SHP77 (cell line): ENCODE data around the gene WWOX.

Source experiments
- DNase-seq, 2 experiments: peaks; one replicate each; lab custom pipeline; 2025; lab: John Stamatoyannopoulos, UW

WWOX gene

DNA sequence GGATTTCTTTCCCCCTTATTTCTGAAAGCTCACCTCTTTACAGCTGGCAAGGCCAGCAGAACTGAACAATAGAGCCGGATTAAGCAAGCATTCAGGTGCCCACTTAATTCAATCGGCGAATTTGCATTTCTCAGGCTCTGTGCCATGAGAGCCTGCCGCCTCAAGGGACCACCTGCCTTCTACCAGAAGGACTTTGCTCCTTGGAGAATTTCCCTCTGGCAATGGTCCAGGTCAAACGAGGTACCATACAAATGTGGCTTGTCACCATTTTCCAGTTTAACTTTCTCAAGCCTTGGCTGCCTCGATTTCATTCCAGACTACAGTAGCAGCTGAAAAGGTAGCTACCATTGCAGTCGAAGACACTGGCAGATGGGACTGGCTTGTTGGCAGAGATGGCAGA is 967.1 kb downstream of the WWOX start:
- DNase-seq: no peak

DNA sequence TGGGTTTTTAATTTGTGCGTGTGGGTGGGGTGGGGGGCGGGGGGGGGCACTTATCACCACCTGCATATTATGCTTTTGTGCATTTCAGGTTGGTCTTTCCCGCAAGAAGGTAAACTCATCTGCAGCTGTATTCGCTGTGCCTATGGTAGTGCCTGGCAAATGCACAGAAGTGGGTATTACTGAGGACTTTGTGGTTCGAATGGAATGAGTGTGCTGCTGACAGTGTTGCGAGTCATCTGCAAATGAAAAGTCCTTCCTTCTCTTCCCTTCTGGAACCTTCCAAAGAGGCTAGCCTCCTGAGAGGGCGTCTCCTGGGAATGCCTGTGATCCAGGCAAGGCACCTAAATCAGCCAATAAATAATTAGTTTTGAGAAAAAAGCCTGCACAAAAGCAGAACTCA is 968.1 kb downstream of the WWOX start:
- DNase-seq: no peak

DNA sequence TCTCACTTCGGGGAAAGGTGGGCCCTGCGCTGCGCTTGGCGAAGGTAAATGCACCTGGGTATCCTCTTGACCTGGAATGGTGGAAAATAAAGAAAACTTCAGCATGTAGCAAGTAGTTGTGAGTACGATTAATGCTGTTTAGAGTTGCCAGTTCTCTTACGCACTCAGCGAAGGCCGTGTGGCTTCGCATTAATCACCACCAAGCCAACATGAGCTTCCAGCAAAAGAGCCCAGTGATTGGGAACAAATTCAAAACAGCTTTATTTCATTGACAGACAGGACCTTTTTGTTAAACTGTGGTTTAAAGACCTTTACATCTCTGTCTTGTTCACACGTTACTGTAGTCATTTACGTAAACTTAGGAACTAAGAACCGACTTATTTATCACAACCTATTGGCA is 969.7 kb downstream of the WWOX start:
- DNase-seq: no peak

DNA sequence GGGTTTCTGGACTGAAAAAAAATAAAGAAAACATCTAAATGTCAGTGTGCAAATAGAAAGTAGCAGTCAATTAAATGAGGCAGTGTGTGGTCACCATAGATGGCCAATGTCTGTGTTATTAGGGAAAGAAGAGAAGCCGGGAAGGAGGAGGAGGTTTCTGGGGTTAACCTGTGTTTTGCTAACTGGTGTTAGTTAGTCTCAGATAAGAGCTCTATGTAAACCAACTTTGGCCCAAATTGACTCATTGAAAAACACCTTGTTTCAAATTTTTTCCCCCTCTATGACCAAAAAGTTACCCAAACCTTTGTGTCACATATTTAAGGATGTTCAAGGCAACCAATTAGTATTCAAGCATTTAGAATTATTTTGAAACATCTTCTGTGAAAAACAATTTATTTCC is 970.2 kb downstream of the WWOX start:
- DNase-seq: no peak

DNA sequence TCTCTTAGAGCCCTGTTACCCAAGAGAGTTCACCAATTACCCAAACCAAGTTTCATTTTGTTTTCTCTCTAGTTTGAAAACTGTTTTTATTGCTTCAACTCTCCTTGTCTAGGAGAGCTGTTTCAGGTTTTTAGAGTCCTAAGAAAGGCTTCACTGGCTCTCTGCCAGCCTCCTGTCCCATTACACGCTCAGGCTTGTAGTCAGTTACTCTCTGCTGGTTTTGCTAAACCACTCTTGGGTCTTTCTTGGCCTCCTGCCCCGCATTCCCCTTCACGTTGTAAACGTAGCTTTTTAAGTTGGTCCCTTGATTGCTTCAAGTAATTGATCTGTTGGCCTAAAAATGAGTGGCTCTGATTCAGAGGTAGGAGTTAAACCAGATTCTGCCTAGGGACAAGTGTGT is 972.0 kb downstream of the WWOX start:
- no peak for DNase-seq

DNA sequence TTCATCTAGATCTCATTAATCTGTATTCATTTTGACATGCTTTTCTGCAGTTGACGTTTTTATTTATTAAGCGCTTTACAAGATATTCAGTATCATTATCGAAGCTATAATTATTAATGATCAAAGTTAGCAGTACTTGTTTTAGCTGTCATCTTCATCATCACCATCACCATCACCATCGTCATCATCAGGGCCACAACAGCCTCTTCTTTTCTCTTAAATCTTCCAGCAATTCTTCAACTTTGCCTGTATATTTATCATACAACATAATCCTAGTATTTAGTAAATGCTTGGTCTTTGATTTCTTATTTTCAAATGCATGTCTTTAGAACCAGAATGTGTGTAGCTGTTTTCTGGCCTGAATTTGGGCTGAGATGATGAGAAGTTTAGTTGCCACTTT is 973.1 kb downstream of the WWOX start:
- DNase-seq: no peak

DNA sequence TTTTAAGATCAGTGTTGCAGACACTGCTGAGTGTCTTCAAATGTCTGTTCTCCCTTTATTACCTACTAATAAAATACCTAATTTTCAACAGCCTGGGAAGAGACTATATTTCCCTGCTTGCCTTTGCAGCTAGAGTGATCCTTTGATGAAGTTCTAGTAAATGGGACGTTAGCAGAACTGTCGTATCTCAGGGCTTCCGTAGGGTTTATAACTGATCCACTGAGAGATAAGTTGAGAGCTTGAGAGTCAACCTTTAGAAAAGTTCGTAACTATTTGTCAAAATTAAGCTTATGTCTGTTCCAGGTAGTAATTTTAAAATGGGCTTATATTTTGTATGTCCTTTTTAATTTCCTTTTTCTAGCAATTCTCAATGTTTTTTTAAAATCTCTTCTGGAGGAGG is 974.1 kb downstream of the WWOX start:
- no peak for DNase-seq

DNA sequence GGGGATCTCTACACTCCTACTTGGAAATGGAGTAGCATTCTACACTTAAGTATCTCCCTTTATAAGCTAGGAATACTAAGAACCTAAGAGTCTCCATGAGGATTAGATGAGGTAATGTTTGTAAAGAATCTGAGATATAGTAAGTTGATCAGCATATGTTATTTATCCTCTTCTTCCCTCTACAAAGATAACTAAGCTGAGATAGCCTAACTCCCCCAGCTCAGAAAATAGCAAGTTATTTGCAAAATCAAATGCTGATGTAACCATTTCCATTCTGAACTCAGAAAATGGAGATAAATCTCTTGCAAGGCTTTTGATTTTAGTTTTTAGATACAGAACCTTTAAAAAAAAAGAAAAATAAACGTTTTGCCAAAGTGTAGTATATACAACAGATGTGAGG is 975.1 kb downstream of the WWOX start:
- no peak for DNase-seq

DNA sequence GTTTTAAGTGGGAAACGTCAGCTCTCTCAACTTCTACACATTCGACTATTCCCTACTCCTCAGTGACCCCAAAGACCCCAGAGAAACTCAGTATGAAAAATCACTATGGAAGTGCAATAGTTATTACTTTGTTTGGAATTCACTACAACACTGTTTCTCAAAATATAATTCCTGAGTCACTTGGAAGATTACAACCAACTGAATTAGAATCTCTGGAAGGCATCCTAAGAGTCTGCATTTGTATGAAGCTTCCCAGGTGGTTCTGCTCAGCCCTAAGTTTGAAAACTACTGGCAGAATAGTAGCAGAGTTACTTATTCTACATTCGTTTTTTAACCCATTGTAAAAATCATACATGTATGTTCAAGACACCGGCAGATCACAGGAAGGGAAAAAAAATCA is 975.5 kb downstream of the WWOX start:
- DNase-seq: no peak

DNA sequence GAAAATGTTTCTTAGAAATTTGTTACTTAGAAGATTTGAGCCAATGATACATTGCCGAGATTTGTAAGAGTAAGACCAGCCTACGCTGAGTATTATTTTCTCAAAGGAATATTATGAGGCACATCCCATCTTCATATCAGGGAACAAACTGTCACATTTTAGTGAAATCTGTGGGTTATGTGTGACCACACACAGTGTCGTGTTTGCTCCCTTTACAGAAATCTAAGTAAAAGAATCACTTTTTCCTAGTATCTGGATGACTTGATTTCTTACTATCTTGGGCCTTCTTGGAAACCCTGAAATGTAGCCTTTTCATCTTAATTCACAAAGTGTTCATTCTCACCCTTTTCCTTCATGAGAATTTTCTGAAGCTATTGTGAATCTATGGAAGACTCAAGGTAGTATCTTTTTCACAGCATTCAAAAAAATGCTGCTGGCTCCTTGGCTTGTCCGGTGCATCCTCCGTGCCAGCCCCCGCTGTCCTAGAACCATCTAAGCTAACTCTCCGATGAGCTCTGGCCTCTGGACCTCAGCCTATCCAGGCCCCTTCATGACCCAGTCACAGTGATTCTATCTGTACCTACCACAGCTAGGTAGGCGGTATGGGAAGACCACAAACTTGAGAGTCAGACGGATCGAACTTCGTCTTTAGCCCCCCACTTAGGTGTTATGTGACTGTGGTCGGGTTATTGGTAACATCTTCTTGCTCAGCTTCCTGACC is 976.8 kb downstream of the WWOX start:
- DNase-seq: no peak

DNA sequence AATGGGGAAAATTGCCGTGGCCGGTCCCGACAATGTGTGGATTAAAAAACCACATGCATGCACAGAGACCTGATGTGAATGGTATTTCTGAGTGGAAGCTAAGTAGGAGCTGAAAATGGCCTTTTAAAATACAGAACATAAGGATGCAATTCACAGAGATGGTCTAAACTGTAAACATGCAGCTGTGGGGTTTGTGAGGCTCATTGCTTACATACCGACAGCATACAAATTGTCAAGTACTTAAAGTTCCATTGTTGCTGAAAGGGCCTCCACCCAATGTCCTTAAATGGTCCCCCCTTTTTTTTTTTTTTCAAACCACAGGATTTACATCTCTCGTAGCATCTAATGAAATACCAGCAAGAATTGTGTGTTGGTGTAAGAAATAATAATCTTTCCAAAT is 977.9 kb downstream of the WWOX start:
- DNase-seq: no peak

DNA sequence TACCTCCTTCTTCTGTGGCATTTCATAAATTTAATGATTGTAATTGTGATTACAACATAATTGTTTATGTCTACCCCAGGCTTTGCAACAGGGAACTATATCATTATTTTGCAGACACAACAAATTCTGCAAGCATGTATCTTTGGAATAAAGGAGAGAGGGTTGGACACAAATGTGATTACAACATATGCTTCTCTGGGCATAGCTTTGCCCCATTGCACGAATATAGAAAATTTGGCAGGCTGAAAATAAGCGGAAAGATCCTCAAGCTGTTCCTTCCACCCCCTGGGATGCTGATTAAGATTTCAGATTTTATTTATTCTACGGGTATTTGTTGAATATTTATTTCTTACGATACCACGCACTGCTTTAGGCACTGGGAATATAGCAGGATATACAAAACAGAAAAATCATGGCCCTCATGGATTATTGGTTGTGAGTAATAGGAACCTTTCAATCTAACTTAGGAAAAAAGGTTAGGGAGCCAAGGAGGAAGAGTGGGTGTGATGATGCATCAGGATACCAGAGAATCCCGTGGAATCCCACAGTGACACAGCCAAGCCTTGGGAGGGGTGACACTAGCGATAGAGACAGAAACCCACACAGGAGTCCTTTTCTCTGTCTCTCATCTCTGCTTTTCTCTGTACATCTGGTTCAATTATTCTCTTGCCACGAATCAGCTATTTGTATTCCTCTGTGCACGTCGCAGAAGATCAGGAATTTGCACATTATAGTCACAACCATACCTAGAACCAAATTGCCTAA is 980.4 kb downstream of the WWOX start:
- DNase-seq: no peak

DNA sequence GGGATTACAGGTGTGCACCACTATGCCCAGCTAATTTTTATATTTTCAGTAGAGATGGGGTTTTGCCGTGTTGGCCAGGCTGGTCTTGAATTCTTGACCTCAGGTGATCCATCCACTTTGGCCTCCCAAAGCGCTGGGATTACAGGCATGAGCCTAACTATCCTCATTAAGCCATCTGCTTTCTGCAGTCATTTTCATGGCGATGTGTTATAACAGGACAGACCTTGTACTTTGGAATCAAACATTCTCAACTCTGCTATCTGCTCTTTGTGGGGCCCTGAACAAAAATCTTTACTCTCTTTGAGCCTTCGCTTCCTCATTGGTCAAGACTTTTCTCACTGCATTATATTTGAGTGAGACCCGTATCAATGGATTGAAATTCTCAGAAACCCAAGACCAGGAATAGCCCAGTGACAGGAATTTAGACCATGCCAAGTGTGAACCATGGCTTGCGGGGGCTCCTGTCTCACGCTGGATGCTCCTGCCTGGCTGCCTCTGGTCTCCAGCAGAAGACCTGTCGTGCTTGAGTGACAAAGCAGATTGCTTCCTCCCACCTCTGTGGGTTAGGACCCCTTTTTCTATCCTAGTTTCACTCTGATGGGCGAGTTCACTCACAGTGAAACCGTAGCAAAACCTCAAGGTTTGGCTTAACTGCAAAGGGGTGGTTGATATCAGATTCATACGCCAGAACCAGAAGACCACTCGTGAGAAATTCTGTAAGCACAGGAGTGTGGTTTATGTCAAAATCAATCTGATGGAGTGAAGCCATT is 982.0 kb downstream of the WWOX start:
- DNase-seq: no peak

DNA sequence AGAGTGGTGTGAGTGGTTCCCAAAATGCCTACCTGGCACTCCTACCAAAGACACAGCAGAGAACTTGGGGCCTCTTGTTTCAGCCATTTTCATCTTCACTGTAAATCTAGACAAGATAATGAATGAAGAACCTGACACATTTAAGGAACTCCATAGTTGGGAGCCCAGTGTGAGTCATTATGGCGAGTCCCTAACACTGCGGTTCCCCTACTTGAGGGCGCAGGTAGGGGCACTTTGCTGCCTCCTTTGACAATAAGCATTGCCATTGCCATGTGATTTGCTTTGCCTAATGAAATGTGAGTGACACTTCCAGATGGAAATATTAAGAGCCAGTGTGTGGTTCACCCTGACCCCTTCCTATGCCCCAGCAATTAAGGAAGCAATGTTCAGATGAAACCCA is 983.5 kb downstream of the WWOX start:
- DNase-seq: no peak

DNA sequence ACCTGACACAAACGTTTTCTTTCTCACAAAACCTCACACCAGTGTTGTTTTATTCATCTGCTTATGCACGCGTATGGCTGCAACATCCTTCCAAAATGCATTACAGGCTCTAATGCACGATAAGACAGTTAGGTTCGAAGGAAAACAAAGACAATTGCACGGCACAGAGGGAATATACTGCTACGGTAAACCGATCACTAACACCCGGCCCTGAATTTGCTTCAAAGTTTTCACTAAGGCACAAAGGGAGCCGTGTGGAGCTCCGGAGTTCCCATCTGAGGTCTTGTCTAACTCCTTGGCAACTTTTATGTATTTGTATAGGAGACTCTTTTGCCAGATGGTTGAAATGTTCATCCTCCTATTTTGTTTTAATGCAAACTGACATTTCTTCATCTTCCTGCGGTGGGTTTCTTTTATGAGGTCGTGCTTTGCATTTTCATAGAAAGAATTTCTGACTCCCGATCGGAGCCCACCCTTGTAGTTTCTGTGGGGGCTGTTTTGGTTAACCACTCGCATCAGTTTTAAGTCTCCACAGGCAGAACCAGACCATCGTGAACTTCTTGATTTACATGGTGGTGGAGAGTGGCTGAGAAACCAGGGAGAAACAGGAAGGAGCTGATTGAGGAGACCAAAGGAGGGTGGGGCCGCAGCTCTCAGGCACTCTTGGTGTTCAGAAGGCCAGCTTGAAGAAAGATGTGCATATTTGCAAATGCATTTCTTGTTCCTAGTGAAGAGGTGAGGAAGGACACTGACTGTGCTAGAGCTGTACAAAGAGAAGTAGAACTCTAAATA is 984.2 kb downstream of the WWOX start:
- DNase-seq: no peak

DNA sequence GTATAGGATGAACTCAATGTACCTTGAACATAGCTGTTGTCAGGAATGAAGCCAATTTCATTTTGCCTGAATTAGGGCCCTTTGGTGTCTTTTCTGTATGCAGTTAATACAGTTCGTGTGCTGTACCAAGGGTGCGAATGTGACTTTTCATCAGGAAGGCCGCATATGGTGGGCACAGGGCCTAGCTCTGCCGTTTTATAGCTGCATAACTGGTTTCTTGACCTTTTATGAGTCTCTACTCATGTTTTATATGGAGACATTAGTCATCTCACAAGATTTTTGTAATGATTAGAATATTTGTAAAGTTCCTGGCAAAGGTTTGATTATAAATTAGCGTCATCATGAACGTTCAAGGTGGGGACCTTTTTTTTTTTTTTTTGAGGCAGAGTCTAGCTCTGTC is 989.5 kb downstream of the WWOX start:
- no peak for DNase-seq

DNA sequence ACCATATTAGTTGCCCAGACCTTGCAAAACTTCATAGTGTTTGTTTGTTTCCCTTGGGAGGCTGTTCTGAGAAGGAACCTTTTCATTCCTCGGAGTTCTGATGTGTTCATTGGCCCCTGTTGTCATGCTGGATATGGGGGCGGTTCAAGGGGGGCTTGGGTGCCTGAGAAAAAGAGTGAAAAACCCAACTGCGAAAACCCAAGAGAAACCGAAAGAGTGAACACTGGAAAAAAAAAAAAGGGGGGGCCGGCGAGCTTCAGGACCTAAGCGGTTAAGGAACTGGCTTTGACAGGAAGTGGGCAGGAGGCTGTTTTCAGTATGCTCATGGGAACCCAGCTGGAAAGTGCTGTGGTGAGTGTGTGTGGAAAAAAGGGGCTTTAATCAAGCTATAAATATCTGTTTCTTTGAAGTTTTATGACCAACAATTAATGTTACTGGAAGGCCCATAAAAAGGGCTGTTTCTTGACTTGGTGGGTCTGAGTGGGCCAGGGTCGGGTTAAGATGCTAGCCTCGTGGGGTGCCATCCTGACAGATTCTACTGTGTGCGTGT is 990.4 kb downstream of the WWOX start:
- DNase-seq: no peak

DNA sequence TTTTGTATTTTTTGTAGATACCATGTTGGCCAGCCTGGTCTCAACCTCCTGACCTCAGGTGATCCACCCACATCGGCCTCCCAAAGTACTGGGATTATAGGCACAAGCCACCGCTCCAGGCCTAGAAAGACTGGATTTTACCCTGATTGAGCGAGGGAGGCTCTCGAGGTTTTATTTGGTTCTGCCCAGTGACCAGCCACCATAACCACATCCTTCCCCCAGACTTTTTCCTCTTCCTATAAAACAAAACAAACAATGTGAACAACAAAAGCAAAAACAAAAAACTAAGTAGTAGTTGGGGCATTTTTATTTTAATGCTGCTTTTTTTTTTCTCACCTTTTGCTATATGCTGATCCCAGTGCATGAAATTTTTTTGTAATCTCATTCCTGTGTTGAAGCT is 991.5 kb downstream of the WWOX start:
- DNase-seq: no peak

DNA sequence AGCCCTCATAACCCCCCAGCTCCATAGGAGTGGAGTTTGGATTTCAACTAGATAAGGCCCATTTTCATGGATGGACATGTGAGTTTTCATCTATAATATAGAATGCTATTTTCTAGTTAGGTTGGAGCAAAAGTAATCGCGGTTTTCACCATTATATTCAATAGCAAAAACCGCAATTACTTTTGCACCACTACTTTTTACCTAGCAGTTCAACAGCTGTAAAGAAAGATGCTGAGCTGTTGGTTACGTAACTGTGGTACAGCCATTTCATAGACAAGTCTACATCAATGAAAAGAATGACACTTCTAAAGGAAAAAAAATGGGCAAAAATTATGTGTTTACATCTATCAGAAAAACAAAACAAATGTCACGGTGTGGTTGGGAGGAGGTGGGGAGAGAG is 993.4 kb downstream of the WWOX start:
- DNase-seq: no peak

DNA sequence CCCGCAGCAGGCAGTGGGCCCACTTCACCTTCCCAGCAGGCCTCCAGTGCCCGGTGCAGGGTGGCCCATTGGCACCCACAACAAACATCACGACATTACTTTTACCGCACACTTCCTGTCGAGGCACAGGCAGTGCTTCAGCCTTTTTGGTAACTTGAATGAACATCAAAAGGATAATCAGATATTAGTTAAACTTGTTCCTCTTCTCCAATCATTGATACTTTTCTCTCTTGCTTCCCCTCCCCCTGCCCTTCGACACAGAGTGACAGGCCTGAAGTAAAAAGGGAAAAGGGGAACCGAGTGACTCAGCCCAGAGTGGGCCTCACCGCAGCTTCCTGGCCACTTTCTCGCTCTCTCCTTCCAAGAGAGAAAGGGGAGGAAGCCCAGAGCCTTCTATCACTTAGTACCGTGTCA is 994.1 kb downstream of the WWOX start:
- no peak for DNase-seq

DNA sequence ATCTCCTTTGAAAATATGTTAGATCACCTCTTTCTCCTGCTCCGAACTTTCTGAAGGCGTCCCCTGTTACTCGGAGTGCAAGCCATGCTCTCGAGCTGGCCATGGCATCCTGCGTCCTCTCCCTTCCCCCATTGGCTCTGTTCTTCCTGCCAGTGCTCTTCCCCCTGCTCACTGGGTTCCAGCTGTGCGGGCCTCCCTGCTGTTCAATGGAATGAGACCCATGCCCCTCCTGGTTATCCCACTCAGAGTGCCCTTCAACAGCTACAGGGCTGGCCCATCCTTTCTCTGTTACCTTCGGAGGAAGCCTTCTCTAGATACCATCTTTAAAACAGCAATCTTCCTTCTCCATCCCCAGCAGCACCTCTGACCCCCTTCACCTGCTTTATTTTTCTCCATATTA is 996.8 kb downstream of the WWOX start:
- DNase-seq: no peak

DNA sequence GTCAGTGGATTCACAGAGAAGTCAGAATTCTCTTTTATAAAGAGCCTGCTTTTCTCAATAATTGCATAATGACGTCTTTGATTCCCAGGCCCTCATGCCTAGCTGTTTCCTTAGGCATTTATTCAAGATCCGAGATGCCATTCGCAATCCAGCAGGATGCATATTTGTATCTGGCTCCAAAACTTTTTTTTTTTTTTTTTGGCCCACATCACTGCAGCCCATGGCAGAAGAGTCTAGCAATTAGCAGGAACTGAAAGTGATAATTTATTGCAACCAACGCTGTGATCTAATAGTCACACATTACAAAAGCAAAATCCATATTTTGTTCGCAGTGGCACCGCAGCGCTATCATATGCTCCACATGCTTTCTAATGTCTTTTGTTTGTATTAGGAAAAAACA is 997.7 kb downstream of the WWOX start:
- no peak for DNase-seq
